Kidney capillary endothelial cell (primary cell): ENCODE measurements around the gene SUGP1.
"Not testable (repeated sequence)": the region's sequence is repeated elsewhere in the genome, so short reads cannot be mapped to it uniquely, and the experiment has no call there.

ENCODE experiments used
- DNase-seq: peaks from one replicate; pipeline ENCODE4 v3.0.0-alpha.2; 2018; ENCODE audit warnings: low spot score

The SUGP1 gene

GRCh38 chr19:19263886-19264487 lies 56.3 kb downstream of the SUGP1 start:
- DNase-seq, result no peak

- DNase-seq, result no peak
Observed at GRCh38 chr19:19262190-19263057, 57.9 kb downstream of the SUGP1 start.

- DNase-seq, result no peak
Observed at GRCh38 chr19:19261350-19262189, 58.7 kb downstream of the SUGP1 start.

- no peak for DNase-seq
Observed at GRCh38 chr19:19260417-19261214, 59.7 kb downstream of the SUGP1 start.

GRCh38 chr19:19259741-19260140 lies 60.6 kb downstream of the SUGP1 start:
- no peak for DNase-seq

- no peak for DNase-seq
Observed at GRCh38 chr19:19258589-19259338, 61.5 kb downstream of the SUGP1 start.

GRCh38 chr19:19257836-19258588 lies 62.3 kb downstream of the SUGP1 start:
- no peak for DNase-seq

GRCh38 chr19:19257137-19257536 lies 63.2 kb downstream of the SUGP1 start:
- DNase-seq, result no peak

GRCh38 chr19:19256072-19256969 lies 64.0 kb downstream of the SUGP1 start:
- DNase-seq, result no peak

- DNase-seq, result not testable (repeated sequence)
Observed at GRCh38 chr19:19253409-19253808, 66.9 kb downstream of the SUGP1 start.

- no peak for DNase-seq
Observed at GRCh38 chr19:19250196-19250801, 70.0 kb downstream of the SUGP1 start.

- DNase-seq, result no peak
Observed at GRCh38 chr19:19240476-19240875, 79.8 kb downstream of the SUGP1 start.

- DNase-seq, result no peak
Observed at GRCh38 chr19:19239675-19240074, 80.6 kb downstream of the SUGP1 start.

- DNase-seq, result no peak
Observed at GRCh38 chr19:19238126-19238894, 82.0 kb downstream of the SUGP1 start.

- no peak for DNase-seq
Observed at GRCh38 chr19:19236173-19236572, 84.1 kb downstream of the SUGP1 start.

- DNase-seq, result no peak
Observed at GRCh38 chr19:19234220-19234816, 86.0 kb downstream of the SUGP1 start.

- DNase-seq, result no peak
Observed at GRCh38 chr19:19232261-19232721, 88.0 kb downstream of the SUGP1 start.

- no peak for DNase-seq
Observed at GRCh38 chr19:19230999-19231398, 89.3 kb downstream of the SUGP1 start.
